ENCODE measurements around the gene RASA3. TPM values are rescaled to one million over a fixed set of nuclear protein-coding genes. Genes with fewer than 3 reads are reported as not detected.

Gene RASA3
- total RNA-seq, 1 experiment from 2014 or later, result 22.3 TPM

DNA sequence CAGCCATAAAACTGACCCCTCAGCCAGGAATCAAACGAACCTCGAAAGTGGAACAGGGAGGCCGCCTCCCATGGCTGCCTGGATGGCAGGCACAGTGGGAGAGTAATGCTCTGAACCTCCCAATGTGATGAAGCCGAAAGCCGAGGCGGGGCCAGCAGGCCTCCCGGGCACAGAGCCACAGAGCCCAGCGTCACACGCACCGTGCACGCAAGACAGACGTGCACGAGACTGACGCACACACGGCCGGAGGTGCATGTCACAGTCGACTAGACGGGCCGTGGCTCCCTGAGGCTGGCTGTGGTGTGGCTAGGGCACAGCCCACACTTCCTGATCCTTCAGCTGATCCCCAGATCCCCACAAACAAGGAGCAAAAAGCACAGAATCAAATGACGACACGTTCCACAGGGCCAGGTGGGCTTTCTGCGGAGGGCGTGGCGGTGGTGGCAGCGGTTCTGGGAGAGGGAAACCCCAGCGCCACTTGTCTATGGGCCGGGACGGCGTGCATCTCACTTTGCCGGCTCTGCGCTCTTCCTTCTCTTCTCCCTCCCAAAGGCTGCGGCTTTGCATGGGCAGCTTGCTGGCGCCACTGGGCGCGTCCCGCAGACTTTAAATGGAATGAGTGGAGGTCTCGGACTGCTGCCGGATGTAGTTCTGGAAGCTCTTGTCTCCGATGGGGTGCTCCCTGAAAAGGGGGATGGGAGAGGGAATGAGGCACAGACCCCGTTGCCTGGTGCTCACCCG is 153.5 kb downstream of the RASA3 start:
- ChIA-PET CTCF (interaction anchor here (0.6 kb wide), 1 partner anchor 360 kb away, joined by 3 read pairs; no protein-coding TSS in a partner anchor), POLR2A (no interaction called here)
- peak overlapping the region; percentile 47; the same call in 1 of the 2 replicates for H3K27ac Mint-ChIP-seq

DNA sequence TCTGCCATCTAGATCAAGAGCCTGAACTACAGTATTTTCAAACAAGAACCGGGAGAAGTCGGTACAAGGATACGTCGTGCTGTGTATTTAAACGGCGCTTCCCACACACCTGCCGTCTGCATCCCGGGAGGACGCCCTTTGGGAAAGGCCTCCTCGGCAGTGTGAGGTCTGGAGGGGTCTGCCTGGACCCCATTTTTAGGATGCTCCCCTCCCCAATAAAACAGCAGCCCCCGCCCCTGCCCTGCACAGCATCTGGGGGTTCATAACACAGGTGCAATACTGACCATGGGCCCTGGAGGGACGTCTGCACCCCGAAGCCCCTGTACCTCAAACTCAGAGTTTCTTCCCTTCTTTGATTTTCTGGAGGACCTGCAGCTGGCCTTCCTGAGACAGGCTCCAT is 154.4 kb downstream of the RASA3 start:
- ChIA-PET POLR2A (no interaction called here), CTCF (no interaction called here)
- no peak overlapping the region for H3K27ac Mint-ChIP-seq
- no peak for ATAC-seq
- no peak overlapping the region for H3K4me3 Mint-ChIP-seq
- no peaks in the 10 kb centered on the region for H3K27me3 Mint-ChIP-seq (ENCODE audit: low read depth)
- H3K9me3 Mint-ChIP-seq, result peaks cover 7% of the 10 kb centered on the region
- peak; percentile 4 for DNase-seq (ENCODE audit: low spot score)
- H3K4me1 Mint-ChIP-seq, result no peaks in the 10 kb centered on the region
- peaks cover 22% of the 10 kb centered on the region for H3K36me3 Mint-ChIP-seq
- TF ChIP-seq, protein P1, sequence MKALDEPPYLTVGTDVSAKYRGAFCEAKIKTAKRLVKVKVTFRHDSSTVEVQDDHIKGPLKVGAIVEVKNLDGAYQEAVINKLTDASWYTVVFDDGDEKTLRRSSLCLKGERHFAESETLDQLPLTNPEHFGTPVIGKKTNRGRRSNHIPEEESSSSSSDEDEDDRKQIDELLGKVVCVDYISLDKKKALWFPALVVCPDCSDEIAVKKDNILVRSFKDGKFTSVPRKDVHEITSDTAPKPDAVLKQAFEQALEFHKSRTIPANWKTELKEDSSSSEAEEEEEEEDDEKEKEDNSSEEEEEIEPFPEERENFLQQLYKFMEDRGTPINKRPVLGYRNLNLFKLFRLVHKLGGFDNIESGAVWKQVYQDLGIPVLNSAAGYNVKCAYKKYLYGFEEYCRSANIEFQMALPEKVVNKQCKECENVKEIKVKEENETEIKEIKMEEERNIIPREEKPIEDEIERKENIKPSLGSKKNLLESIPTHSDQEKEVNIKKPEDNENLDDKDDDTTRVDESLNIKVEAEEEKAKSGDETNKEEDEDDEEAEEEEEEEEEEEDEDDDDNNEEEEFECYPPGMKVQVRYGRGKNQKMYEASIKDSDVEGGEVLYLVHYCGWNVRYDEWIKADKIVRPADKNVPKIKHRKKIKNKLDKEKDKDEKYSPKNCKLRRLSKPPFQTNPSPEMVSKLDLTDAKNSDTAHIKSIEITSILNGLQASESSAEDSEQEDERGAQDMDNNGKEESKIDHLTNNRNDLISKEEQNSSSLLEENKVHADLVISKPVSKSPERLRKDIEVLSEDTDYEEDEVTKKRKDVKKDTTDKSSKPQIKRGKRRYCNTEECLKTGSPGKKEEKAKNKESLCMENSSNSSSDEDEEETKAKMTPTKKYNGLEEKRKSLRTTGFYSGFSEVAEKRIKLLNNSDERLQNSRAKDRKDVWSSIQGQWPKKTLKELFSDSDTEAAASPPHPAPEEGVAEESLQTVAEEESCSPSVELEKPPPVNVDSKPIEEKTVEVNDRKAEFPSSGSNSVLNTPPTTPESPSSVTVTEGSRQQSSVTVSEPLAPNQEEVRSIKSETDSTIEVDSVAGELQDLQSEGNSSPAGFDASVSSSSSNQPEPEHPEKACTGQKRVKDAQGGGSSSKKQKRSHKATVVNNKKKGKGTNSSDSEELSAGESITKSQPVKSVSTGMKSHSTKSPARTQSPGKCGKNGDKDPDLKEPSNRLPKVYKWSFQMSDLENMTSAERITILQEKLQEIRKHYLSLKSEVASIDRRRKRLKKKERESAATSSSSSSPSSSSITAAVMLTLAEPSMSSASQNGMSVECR (CRISPR knock-in tag; IDR thresholded peaks at IDR 0.05; ENCODE audit: borderline replicate concordance), result no peak
- TF ChIP-seq, protein P2, sequence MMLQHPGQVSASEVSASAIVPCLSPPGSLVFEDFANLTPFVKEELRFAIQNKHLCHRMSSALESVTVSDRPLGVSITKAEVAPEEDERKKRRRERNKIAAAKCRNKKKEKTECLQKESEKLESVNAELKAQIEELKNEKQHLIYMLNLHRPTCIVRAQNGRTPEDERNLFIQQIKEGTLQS (CRISPR knock-in tag; conservative IDR thresholded peaks at IDR 0.05), result no peak
- no peak for TF ChIP-seq IRF2 (CRISPR knock-in tag; IDR thresholded peaks at IDR 0.05; ENCODE audit: borderline replicate concordance, low read depth)
- TF ChIP-seq, protein P3, sequence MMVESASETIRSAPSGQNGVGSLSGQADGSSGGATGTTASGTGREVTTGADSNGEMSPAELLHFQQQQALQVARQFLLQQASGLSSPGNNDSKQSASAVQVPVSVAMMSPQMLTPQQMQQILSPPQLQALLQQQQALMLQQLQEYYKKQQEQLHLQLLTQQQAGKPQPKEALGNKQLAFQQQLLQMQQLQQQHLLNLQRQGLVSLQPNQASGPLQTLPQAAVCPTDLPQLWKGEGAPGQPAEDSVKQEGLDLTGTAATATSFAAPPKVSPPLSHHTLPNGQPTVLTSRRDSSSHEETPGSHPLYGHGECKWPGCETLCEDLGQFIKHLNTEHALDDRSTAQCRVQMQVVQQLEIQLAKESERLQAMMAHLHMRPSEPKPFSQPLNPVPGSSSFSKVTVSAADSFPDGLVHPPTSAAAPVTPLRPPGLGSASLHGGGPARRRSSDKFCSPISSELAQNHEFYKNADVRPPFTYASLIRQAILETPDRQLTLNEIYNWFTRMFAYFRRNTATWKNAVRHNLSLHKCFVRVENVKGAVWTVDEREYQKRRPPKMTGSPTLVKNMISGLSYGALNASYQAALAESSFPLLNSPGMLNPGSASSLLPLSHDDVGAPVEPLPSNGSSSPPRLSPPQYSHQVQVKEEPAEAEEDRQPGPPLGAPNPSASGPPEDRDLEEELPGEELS (CRISPR knock-in tag; IDR thresholded peaks at IDR 0.05), result no peak
- no peak for TF ChIP-seq ZNF671 (CRISPR knock-in tag; IDR thresholded peaks at IDR 0.05)
- TF ChIP-seq ZNF138 (CRISPR knock-in tag; conservative IDR thresholded peaks at IDR 0.05), result no peak
- TF ChIP-seq TEAD4 (CRISPR knock-in tag; IDR thresholded peaks at IDR 0.05), result no peak

More for the DNA sequence above, 153.5 kb downstream of the RASA3 start:
- Mint-ChIP-seq H3K4me1 (no peaks in the 10 kb centered on the region), H3K27me3 (ENCODE audit: low read depth) (no peaks in the 10 kb centered on the region), H3K4me3 (no peak overlapping the region), H3K36me3 (peaks cover 22% of the 10 kb centered on the region), H3K9me3 (peaks cover 7% of the 10 kb centered on the region)
- no peak for TF ChIP-seq RELA (CRISPR knock-in tag; IDR thresholded peaks at IDR 0.05; ENCODE audit: borderline replicate concordance)
- no peak for TF ChIP-seq ZNF317 (CRISPR knock-in tag; IDR thresholded peaks at IDR 0.05; ENCODE audit: borderline replicate concordance, low read depth)
- TF ChIP-seq, protein P4, sequence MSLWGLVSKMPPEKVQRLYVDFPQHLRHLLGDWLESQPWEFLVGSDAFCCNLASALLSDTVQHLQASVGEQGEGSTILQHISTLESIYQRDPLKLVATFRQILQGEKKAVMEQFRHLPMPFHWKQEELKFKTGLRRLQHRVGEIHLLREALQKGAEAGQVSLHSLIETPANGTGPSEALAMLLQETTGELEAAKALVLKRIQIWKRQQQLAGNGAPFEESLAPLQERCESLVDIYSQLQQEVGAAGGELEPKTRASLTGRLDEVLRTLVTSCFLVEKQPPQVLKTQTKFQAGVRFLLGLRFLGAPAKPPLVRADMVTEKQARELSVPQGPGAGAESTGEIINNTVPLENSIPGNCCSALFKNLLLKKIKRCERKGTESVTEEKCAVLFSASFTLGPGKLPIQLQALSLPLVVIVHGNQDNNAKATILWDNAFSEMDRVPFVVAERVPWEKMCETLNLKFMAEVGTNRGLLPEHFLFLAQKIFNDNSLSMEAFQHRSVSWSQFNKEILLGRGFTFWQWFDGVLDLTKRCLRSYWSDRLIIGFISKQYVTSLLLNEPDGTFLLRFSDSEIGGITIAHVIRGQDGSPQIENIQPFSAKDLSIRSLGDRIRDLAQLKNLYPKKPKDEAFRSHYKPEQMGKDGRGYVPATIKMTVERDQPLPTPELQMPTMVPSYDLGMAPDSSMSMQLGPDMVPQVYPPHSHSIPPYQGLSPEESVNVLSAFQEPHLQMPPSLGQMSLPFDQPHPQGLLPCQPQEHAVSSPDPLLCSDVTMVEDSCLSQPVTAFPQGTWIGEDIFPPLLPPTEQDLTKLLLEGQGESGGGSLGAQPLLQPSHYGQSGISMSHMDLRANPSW (CRISPR knock-in tag; conservative IDR thresholded peaks at IDR 0.05; ENCODE audit: low read depth), result no peak
- TF ChIP-seq JUN (CRISPR knock-in tag; IDR thresholded peaks at IDR 0.05), result no peak
- TF ChIP-seq, protein P5, sequence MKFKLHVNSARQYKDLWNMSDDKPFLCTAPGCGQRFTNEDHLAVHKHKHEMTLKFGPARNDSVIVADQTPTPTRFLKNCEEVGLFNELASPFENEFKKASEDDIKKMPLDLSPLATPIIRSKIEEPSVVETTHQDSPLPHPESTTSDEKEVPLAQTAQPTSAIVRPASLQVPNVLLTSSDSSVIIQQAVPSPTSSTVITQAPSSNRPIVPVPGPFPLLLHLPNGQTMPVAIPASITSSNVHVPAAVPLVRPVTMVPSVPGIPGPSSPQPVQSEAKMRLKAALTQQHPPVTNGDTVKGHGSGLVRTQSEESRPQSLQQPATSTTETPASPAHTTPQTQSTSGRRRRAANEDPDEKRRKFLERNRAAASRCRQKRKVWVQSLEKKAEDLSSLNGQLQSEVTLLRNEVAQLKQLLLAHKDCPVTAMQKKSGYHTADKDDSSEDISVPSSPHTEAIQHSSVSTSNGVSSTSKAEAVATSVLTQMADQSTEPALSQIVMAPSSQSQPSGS (CRISPR knock-in tag; IDR thresholded peaks at IDR 0.05; ENCODE audit: borderline replicate concordance, low read depth), result no peak
- no peak for TF ChIP-seq GTF2I (CRISPR knock-in tag; conservative IDR thresholded peaks at IDR 0.05)
- TF ChIP-seq, protein P6, sequence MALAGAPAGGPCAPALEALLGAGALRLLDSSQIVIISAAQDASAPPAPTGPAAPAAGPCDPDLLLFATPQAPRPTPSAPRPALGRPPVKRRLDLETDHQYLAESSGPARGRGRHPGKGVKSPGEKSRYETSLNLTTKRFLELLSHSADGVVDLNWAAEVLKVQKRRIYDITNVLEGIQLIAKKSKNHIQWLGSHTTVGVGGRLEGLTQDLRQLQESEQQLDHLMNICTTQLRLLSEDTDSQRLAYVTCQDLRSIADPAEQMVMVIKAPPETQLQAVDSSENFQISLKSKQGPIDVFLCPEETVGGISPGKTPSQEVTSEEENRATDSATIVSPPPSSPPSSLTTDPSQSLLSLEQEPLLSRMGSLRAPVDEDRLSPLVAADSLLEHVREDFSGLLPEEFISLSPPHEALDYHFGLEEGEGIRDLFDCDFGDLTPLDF (CRISPR knock-in tag; IDR thresholded peaks at IDR 0.05), result no peak
- TF ChIP-seq JAZF1 (CRISPR knock-in tag; IDR thresholded peaks at IDR 0.05), result no peak
- TF ChIP-seq, protein P7, sequence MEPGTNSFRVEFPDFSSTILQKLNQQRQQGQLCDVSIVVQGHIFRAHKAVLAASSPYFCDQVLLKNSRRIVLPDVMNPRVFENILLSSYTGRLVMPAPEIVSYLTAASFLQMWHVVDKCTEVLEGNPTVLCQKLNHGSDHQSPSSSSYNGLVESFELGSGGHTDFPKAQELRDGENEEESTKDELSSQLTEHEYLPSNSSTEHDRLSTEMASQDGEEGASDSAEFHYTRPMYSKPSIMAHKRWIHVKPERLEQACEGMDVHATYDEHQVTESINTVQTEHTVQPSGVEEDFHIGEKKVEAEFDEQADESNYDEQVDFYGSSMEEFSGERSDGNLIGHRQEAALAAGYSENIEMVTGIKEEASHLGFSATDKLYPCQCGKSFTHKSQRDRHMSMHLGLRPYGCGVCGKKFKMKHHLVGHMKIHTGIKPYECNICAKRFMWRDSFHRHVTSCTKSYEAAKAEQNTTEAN (CRISPR knock-in tag; IDR thresholded peaks at IDR 0.05), result no peak
- ATAC-seq (no peak), DNase-seq (ENCODE audit: low spot score) (peak; percentile 7)
